Nephron progenitor cell (in vitro differentiated cells): ENCODE measurements around the gene CALML4.

Experiments used
- DNase-seq: peaks from one replicate; pipeline ENCODE4 v3.0.0; 2021
- H3K27ac Mint-ChIP-seq: 2 replicates; pipeline ENCODE4 v1.8.0; 2021; ENCODE audit warnings: mild to moderate bottlenecking, moderate library complexity, mixed read lengths
- H3K27me3 Mint-ChIP-seq: 2 replicates; pipeline ENCODE4 v1.8.0; 2021; ENCODE audit warnings: mild to moderate bottlenecking, low read depth, mixed read lengths; ENCODE audit not compliant: poor library complexity
- H3K36me3 Mint-ChIP-seq: 2 replicates; pipeline ENCODE4 v1.8.0; 2021; ENCODE audit warnings: low read depth, mixed read lengths
- H3K4me1 Mint-ChIP-seq: 2 replicates; pipeline ENCODE4 v1.8.0; 2021; ENCODE audit warnings: mixed read lengths
- H3K4me3 Mint-ChIP-seq: 2 replicates; pipeline ENCODE4 v1.8.0; 2021; ENCODE audit warnings: mild to moderate bottlenecking, moderate library complexity, mixed read lengths
- H3K9me3 Mint-ChIP-seq: 2 replicates; pipeline ENCODE4 v1.8.0; 2021; ENCODE audit warnings: mild to moderate bottlenecking, moderate library complexity, mixed read lengths
- TF ChIP-seq, protein P1 (sequence below): fragments of 200-600 bp; sonication (generic); IDR thresholded peaks from 2 replicates; pipeline ENCODE4 v1.5.0; 2021; ENCODE audit warnings: antibody characterized with exemption

CALML4 gene

DNA sequence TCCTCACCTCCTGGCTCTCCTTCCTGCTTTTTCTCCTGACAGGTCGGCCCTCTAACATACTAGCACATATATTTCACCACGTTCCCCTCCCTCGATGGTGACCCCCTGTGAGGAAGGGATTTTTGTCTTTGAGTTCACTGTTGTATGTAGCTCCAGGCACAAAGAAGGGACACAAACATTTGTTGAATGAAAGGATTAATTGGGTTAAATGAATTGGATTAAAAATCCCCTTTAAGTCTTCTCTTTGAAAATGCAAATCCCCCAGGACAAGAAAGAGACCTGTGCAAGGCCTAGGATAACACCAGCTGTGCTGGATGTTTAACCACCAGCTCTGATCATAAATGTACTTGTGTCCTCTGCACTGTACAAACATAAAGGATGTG is 3.3 kb downstream of the CALML4 start:
- H3K27me3 Mint-ChIP-seq = no peaks in the 10 kb centered on the region
- no peaks in the 10 kb centered on the region for H3K9me3 Mint-ChIP-seq
- H3K27ac Mint-ChIP-seq = peak overlapping the region; percentile 8
- no peak overlapping the region for H3K4me3 Mint-ChIP-seq
- no peak for DNase-seq
- peaks cover 79% of the 10 kb centered on the region for H3K4me1 Mint-ChIP-seq
- no peaks in the 10 kb centered on the region for H3K36me3 Mint-ChIP-seq
- TF ChIP-seq, protein P1, sequence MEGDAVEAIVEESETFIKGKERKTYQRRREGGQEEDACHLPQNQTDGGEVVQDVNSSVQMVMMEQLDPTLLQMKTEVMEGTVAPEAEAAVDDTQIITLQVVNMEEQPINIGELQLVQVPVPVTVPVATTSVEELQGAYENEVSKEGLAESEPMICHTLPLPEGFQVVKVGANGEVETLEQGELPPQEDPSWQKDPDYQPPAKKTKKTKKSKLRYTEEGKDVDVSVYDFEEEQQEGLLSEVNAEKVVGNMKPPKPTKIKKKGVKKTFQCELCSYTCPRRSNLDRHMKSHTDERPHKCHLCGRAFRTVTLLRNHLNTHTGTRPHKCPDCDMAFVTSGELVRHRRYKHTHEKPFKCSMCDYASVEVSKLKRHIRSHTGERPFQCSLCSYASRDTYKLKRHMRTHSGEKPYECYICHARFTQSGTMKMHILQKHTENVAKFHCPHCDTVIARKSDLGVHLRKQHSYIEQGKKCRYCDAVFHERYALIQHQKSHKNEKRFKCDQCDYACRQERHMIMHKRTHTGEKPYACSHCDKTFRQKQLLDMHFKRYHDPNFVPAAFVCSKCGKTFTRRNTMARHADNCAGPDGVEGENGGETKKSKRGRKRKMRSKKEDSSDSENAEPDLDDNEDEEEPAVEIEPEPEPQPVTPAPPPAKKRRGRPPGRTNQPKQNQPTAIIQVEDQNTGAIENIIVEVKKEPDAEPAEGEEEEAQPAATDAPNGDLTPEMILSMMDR = no peak

DNA sequence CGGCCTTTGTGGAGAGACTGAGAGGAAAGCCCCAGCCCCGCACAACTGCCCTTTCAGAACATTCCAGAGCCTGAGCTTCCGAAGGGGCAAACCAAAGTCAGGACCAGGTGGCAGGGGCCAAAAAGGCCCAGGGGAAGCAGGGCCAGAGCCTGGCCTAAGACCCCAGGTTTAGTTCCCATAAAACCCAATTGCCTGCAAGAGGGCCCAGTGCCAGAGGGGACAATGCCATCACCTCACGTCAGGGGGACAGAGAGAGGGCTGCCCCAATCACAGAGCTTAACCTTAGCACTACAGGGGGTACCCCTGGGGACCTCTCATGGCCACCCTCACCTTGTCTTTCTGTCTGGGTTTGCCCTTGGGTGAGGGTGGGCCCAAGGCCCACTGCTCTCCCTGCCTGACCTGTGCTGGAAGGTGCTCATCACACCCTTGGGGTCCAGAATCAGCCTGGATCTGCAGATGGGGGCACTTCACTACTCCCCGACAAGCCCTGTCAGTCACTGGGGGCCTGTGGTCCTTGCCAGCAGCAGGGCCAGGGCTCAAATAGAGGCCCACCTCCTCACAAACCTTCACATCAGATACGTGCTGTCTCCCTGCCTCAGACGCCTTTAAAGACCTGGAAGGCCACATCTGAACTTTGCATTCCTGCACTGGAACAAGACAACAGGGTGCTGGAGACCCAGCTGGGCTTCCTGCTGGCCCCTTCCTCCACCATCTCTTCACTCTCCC is 3.8 kb downstream of the CALML4 start:
- Mint-ChIP-seq H3K27ac (peak overlapping the region; percentile 8), H3K27me3 (no peaks in the 10 kb centered on the region), H3K36me3 (no peaks in the 10 kb centered on the region), H3K9me3 (no peaks in the 10 kb centered on the region), H3K4me1 (peaks cover 74% of the 10 kb centered on the region), H3K4me3 (no peak overlapping the region)
- TF ChIP-seq, protein P1 = no peak
- DNase-seq = no peak

DNA sequence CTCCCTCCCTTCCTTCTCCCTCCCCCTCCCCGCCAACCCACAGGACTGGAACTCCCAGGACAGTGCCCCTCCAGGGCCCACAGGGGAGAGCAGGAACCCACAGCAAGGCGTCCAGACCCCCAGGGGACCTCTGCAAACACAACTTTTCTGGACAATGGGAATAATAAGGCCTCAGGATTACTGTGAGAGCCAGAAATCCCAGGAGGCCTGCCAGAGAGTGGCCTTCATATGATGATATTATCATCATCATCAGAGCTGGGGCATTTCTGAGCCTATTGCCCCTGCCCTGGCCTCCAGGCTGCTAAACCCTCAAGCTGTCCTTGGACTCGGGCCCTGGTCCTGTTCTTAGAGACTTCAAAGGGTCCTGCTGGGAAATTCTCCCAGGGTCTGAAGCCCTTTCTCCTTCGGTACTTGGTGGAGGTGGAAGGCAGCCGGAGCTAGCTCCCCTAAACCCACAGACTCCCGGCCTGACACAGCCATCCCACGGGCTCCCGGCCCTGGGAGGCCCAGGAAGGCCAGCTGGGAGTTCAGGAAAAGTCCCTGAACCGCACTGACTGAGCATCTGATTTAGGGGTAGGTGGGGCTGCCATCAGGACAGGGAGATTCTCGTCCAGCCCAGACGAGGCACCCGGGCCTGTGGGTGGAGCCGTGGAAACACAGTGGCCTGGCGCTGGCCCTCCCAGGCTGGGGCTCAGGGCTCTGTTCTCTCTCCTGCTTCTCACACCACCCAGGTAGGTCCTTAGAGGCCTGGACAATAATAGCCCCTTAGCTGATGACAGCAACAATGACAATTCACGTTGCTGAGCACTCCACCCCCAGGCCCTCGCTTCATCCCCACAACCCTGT is 4.9 kb downstream of the CALML4 start:
- no peak overlapping the region for H3K4me3 Mint-ChIP-seq
- no peaks in the 10 kb centered on the region for H3K36me3 Mint-ChIP-seq
- peak overlapping the region; percentile 39 for H3K27ac Mint-ChIP-seq
- TF ChIP-seq, protein P1 = no peak
- peaks cover 64% of the 10 kb centered on the region for H3K4me1 Mint-ChIP-seq
- peak; percentile 39 for DNase-seq
- no peaks in the 10 kb centered on the region for H3K9me3 Mint-ChIP-seq
- H3K27me3 Mint-ChIP-seq = no peaks in the 10 kb centered on the region

DNA sequence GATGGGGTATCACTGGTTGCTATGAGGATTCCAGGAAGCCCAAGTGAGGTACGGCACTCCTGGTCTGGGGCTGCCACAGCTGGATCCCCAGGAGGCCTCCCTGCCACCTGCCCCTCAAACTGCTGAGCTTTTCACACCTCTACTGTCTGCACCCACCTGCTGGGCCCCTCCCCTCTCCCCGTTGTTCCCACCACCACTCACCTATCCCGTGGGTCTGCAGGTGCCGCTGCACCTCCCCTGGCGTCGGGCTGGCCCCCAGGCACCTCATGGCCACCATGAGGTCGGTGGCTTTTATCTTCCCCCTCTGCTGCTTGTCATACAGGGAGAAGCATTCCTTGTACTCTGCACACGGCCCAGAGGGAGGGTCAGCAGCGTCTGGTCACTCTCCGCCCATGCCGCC is 5.8 kb downstream of the CALML4 start:
- no peak overlapping the region for H3K4me3 Mint-ChIP-seq
- no peaks in the 10 kb centered on the region for H3K36me3 Mint-ChIP-seq
- no peak overlapping the region for H3K27ac Mint-ChIP-seq
- TF ChIP-seq, protein P1 = no peak
- H3K9me3 Mint-ChIP-seq = no peaks in the 10 kb centered on the region
- H3K27me3 Mint-ChIP-seq = no peaks in the 10 kb centered on the region
- H3K4me1 Mint-ChIP-seq = peaks cover 61% of the 10 kb centered on the region
- no peak for DNase-seq

GRCh38 chr15:68197661-68198437 is 7.3 kb downstream of the CALML4 start:
- H3K9me3 Mint-ChIP-seq = no peaks in the 10 kb centered on the region
- peak overlapping the region; percentile 51 for H3K27ac Mint-ChIP-seq
- TF ChIP-seq, protein P1 = no peak
- H3K36me3 Mint-ChIP-seq = peaks cover 13% of the 10 kb centered on the region
- H3K27me3 Mint-ChIP-seq = no peaks in the 10 kb centered on the region
- peaks cover 52% of the 10 kb centered on the region for H3K4me1 Mint-ChIP-seq
- no peak for DNase-seq
- no peak overlapping the region for H3K4me3 Mint-ChIP-seq
